ENCODE results near the gene ANKRD22.

DNA sequence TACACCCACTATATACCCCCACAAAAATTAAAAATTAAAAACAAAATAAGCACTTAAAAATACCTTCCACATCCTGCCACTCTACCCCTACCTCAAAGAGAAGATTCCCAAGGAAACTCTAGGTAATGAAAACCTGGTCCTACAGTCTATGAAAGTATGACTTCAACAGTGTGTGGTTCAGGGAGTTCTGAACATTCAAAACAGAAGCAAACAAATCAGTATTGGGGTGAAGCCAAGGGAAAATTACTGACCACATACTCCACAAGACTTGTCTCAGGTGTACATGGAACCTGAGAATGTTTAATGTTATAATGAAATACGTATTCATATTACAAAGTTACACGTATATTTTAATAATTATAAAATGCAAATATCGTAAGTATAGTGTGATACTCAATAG, 69.4 kb downstream of the ANKRD22 start:
- TF ChIP-seq, protein P1, sequence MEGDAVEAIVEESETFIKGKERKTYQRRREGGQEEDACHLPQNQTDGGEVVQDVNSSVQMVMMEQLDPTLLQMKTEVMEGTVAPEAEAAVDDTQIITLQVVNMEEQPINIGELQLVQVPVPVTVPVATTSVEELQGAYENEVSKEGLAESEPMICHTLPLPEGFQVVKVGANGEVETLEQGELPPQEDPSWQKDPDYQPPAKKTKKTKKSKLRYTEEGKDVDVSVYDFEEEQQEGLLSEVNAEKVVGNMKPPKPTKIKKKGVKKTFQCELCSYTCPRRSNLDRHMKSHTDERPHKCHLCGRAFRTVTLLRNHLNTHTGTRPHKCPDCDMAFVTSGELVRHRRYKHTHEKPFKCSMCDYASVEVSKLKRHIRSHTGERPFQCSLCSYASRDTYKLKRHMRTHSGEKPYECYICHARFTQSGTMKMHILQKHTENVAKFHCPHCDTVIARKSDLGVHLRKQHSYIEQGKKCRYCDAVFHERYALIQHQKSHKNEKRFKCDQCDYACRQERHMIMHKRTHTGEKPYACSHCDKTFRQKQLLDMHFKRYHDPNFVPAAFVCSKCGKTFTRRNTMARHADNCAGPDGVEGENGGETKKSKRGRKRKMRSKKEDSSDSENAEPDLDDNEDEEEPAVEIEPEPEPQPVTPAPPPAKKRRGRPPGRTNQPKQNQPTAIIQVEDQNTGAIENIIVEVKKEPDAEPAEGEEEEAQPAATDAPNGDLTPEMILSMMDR (IDR thresholded peaks at IDR 0.05; ENCODE audit: extremely low read depth in 1 of 2, insufficient read depth in 1 of 2, low read depth in 1 of 2, low read length in 2 of 2), result no peak
- TF ChIP-seq POLR2A (IDR thresholded peaks at IDR 0.05; ENCODE audit: low read depth, low read length) (no peak), POLR2AphosphoS5 (IDR thresholded peaks at IDR 0.05; ENCODE audit: insufficient read depth, low read depth, low read length) (no peak), EZH2 (IDR thresholded peaks at IDR 0.05; ENCODE audit: borderline replicate concordance, low read depth, low read length, severe bottlenecking) (no peak), FOS (IDR thresholded peaks at IDR 0.05; ENCODE audit: borderline replicate concordance, insufficient read depth, low read length) (no peak)
- TF ChIP-seq, protein P2, sequence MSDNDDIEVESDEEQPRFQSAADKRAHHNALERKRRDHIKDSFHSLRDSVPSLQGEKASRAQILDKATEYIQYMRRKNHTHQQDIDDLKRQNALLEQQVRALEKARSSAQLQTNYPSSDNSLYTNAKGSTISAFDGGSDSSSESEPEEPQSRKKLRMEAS (IDR thresholded peaks at IDR 0.05; ENCODE audit: insufficient read depth, insufficient read length), result no peak
